Stimulated activated CD4-positive, alpha-beta T cell treated with anti-CD3 and anti-CD28 coated beads, Interleukin-1b, Interleukin-23, amount 100 ng/mL, for 1 hour (primary cell): ENCODE results near the gene MAPK6.
"Not testable (repeated sequence)": the region's sequence is repeated elsewhere in the genome, so short reads cannot be mapped to it uniquely, and the experiment has no call there.

Experiments
- DNase-seq, 2 donors: peaks; one replicate each; pipeline ENCODE4 v3.0.0-alpha.2; 2020; ENCODE audit warnings: low read depth in 2 of 2

The MAPK6 gene

GRCh38 chr15:52080031-52080430 lies 61.0 kb downstream of the MAPK6 start:
- DNase-seq: no peak

GRCh38 chr15:52080706-52081392 lies 61.8 kb downstream of the MAPK6 start:
- no peak for DNase-seq

- no peak for DNase-seq
Measured at GRCh38 chr15:52082197-52083036, 63.4 kb downstream of the MAPK6 start.

GRCh38 chr15:52083037-52083359 lies 64.0 kb downstream of the MAPK6 start:
- DNase-seq: not testable (repeated sequence)

- DNase-seq: no peak
Measured at GRCh38 chr15:52083603-52084002, 64.6 kb downstream of the MAPK6 start.

GRCh38 chr15:52085299-52085698 lies 66.3 kb downstream of the MAPK6 start:
- no peak for DNase-seq

- no peak for DNase-seq
Measured at GRCh38 chr15:52086011-52086786, 67.2 kb downstream of the MAPK6 start.

GRCh38 chr15:52090193-52090592 lies 71.2 kb downstream of the MAPK6 start:
- DNase-seq: no peak

- no peak for DNase-seq
Measured at GRCh38 chr15:52093167-52093538, 74.1 kb downstream of the MAPK6 start.

- DNase-seq: no peak
Measured at GRCh38 chr15:52093539-52094510, 74.8 kb downstream of the MAPK6 start.

- DNase-seq: no peak
Measured at GRCh38 chr15:52094811-52095584, 76.0 kb downstream of the MAPK6 start.

- no peak for DNase-seq
Measured at GRCh38 chr15:52095597-52096262, 76.7 kb downstream of the MAPK6 start.

- not testable (repeated sequence) for DNase-seq
Measured at GRCh38 chr15:52096536-52096935, 77.5 kb downstream of the MAPK6 start.

GRCh38 chr15:52097180-52097579 lies 78.2 kb downstream of the MAPK6 start:
- no peak for DNase-seq

GRCh38 chr15:52098323-52098722 lies 79.3 kb downstream of the MAPK6 start:
- no peak for DNase-seq

GRCh38 chr15:52099651-52100272 lies 80.7 kb downstream of the MAPK6 start:
- no peak for DNase-seq

- no peak for DNase-seq
Measured at GRCh38 chr15:52100807-52101442, 81.9 kb downstream of the MAPK6 start.

GRCh38 chr15:52101542-52102323 lies 82.7 kb downstream of the MAPK6 start:
- no peak for DNase-seq
